ENCODE measurements around the gene MAD2L2. TPM values are rescaled to one million over a fixed set of nuclear protein-coding genes. Genes with fewer than 3 reads are reported as not detected.

Gene MAD2L2
- total RNA-seq, 1 experiment from 2014 or later: 127 TPM

DNA sequence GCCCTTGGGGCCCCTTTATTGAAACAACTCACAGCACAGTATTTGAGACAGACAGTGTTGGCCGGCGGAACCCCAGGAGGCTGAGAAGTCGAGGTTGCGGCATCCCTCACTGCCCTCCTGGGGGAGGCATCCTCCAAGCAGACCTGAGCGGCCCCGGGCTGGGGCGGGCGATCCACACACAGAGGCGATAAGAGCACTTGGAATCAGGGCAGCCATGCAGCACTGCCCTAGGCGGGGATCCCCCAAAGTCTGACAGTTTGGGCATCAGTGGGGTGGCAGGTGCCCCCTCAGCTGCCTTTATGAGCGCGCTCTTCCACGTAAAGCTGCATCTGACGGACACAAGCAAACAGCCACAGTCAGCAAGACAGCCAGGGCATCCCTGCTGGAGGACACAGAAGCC, 6.5 kb downstream of the MAD2L2 start:
- no TSS peak for BruUV-seq (replicated peaks)
- Histone ChIP-seq H3K9me2 (replicated peaks; ENCODE audit: low read length) (no peaks in the 10 kb centered on the region), H4K20me1 (ENCODE audit: low read length) (no peaks in the 10 kb centered on the region), H2AFZ (ENCODE audit: low read length) (no peak overlapping the region), H3K9me3 (ENCODE audit: low read length) (no peaks in the 10 kb centered on the region), H3K79me2 (ENCODE audit: low read length) (no peaks in the 10 kb centered on the region), H3K4me3 (ENCODE audit: low read length) (no peak overlapping the region), H3K36me3 (ENCODE audit: low read depth, low read length) (peaks cover 2% of the 10 kb centered on the region; the same call in 1 of the 2 replicates), H3F3A (ENCODE audit: low read length, unreplicated experiment) (no peaks in the 10 kb centered on the region), H3K9ac (ENCODE audit: low read length) (no peak overlapping the region), H3K27me3 (ENCODE audit: low read length) (no peaks in the 10 kb centered on the region), H3K4me1 (ENCODE audit: insufficient read depth, low read length) (no peaks in the 10 kb centered on the region), H3K27ac (ENCODE audit: low read length) (no peak overlapping the region), H3K4me2 (ENCODE audit: low read length) (no peak overlapping the region)
- DNase-seq (no peak), ATAC-seq (no peak)
- intact Hi-C loops (cut with micrococcal nuclease): no loop called here
- POLR2A ChIA-PET (ENCODE audit: unreplicated experiment): no interaction called here
- CTCF ChIA-PET: no interaction called here
- TF ChIP-seq EZH2 (IDR thresholded peaks at IDR 0.05; ENCODE audit: low read length, unreplicated experiment) (no peak), EZH2phosphoT487 (IDR thresholded peaks at IDR 0.05; ENCODE audit: borderline replicate concordance, low read length) (no peak)
- TF ChIP-seq, protein P1, sequence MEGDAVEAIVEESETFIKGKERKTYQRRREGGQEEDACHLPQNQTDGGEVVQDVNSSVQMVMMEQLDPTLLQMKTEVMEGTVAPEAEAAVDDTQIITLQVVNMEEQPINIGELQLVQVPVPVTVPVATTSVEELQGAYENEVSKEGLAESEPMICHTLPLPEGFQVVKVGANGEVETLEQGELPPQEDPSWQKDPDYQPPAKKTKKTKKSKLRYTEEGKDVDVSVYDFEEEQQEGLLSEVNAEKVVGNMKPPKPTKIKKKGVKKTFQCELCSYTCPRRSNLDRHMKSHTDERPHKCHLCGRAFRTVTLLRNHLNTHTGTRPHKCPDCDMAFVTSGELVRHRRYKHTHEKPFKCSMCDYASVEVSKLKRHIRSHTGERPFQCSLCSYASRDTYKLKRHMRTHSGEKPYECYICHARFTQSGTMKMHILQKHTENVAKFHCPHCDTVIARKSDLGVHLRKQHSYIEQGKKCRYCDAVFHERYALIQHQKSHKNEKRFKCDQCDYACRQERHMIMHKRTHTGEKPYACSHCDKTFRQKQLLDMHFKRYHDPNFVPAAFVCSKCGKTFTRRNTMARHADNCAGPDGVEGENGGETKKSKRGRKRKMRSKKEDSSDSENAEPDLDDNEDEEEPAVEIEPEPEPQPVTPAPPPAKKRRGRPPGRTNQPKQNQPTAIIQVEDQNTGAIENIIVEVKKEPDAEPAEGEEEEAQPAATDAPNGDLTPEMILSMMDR (conservative IDR thresholded peaks at IDR 0.05; ENCODE audit: low read depth, low read length): no peak

DNA sequence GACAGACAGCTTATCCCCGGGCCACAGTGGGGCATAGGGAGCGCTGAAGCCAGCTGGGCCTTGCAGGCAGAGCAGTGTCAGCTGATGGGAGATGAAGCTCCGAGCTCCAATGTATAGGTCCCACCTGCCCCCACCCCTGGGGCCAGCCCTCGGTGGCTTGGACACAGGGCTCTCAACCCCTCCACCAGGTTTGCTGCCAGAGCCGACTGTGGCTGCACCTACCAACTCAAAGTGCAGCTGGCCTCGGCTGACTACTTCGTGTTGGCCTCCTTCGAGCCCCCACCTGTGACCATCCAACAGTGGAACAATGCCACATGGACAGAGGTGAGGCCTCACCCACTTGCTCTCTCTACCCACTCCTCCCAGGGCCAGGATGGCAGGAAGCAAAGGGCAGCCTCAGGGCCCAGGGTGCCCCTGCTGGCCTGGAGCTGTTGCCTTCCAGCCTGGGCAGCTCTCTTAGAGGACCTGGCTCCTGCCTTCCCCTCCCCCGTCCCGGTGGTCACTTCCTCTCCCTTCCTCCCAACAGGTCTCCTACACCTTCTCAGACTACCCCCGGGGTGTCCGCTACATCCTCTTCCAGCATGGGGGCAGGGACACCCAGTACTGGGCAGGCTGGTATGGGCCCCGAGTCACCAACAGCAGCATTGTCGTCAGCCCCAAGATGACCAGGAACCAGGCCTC, 7.7 kb downstream of the MAD2L2 start:
- CTCF ChIA-PET: interaction anchor here (1.0 kb wide), 1 partner anchor 9 kb away, joined by 15 read pairs; the partner anchor contains the start of gene FBXO6

More for the DNA sequence above, 7.7 kb downstream of the MAD2L2 start:
- H2AFZ ChIP-seq (ENCODE audit: low read length): no peak overlapping the region
- no peaks in the 10 kb centered on the region for H3K9me3 ChIP-seq (ENCODE audit: low read length)
- no peak overlapping the region for H3K4me3 ChIP-seq (ENCODE audit: low read length)
- no peaks in the 10 kb centered on the region for H4K20me1 ChIP-seq (ENCODE audit: low read length)
- ATAC-seq (no peak), DNase-seq (no peak)
- H3K27me3 ChIP-seq (ENCODE audit: low read length): no peaks in the 10 kb centered on the region
- no peaks in the 10 kb centered on the region for H3K79me2 ChIP-seq (ENCODE audit: low read length)
- no peaks in the 10 kb centered on the region for H3K4me1 ChIP-seq (ENCODE audit: insufficient read depth, low read length)
- H3K9me2 ChIP-seq (replicated peaks; ENCODE audit: low read length): no peaks in the 10 kb centered on the region
- no TSS peak for BruUV-seq (replicated peaks)
- TF ChIP-seq EZH2 (IDR thresholded peaks at IDR 0.05; ENCODE audit: low read length, unreplicated experiment): no peak
- no peak for TF ChIP-seq EZH2phosphoT487 (IDR thresholded peaks at IDR 0.05; ENCODE audit: borderline replicate concordance, low read length)
- TF ChIP-seq, protein P1 (conservative IDR thresholded peaks at IDR 0.05; ENCODE audit: low read depth, low read length): no peak
- no peak overlapping the region for H3K4me2 ChIP-seq (ENCODE audit: low read length)
- peaks cover 2% of the 10 kb centered on the region; the same call in 1 of the 2 replicates for H3K36me3 ChIP-seq (ENCODE audit: low read depth, low read length)
- H3F3A ChIP-seq (ENCODE audit: low read length, unreplicated experiment): no peaks in the 10 kb centered on the region
- POLR2A ChIA-PET (ENCODE audit: unreplicated experiment): no interaction called here
- no peak overlapping the region for H3K9ac ChIP-seq (ENCODE audit: low read length)
- no peak overlapping the region for H3K27ac ChIP-seq (ENCODE audit: low read length)
- intact Hi-C loops (cut with micrococcal nuclease): no loop called here
